Stimulated activated CD4-positive, alpha-beta T cell treated with anti-CD3 and anti-CD28 coated beads, Interleukin-4, amount 100 ng/mL, for 4 hours (primary cell): Measurements from ENCODE around the gene GABARAP.

Experiments
- DNase-seq, 2 experiments: peaks; one replicate each; pipeline ENCODE4 v3.0.0-alpha.2; 2020

The GABARAP gene

DNA sequence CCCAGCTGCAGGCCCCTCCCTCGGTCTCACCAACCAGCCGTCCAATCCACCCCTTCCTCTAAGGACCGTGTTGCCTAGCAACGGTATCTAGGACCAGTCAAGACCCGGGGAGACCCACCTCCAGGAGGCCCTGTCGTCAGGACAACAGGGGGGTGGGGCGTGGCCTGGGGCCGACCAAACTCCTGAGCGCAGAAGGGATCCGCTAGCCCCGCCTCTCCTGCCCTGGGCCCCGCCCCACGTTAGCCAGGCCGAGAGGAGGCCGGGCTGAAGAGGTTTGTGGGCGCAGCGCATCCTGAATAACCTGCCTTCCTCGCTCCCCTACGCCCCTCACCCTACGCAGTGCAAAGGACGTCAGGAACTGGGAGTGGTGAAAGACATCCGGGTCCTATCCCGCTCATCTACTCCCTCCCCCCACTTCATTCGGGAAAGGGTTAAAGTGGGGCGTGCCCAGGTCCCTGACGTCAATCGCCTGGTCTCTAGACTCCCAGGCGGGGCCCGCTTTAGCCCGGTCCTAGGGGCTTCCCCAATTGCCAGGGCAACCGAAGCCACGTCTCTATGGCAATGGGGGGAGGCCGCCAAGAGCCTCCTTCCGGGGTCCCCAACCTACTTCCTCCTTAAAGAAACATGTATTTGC is 37.3 kb downstream of the GABARAP start:
- DNase-seq: peak; percentile 86 to 90

GRCh38 chr17:7204336-7204735 is 37.9 kb downstream of the GABARAP start:
- DNase-seq: no peak

GRCh38 chr17:7203391-7203790 is 38.9 kb downstream of the GABARAP start:
- no peak for DNase-seq

GRCh38 chr17:7196651-7197401 is 45.4 kb downstream of the GABARAP start:
- DNase-seq: no peak

DNA sequence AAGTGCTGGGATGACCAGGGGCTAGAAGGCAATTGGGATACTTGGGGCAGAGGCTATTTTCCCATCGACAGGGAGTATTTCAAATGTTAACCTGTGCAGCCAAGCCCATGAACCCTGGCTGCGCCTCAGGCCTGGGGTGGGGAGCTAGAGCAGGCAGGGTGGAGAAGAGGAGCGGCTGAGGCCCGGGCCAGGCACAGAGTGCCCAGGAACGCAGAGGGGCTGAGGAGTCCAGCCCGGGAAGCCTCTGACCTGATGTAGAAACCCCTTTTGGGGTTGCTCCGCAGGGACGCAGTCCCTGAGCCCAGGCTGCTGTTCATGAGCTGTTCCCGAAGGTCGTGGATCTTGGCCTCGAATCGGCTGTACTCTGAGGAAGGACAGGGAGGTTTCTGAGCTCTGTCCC is 46.3 kb downstream of the GABARAP start:
- no peak for DNase-seq

- DNase-seq: no peak
These were observed 49.8 kb downstream of the GABARAP start for GRCh38 chr17:7192271-7192937.

- DNase-seq: no peak
These were observed 50.5 kb downstream of the GABARAP start for GRCh38 chr17:7191571-7192270.

DNA sequence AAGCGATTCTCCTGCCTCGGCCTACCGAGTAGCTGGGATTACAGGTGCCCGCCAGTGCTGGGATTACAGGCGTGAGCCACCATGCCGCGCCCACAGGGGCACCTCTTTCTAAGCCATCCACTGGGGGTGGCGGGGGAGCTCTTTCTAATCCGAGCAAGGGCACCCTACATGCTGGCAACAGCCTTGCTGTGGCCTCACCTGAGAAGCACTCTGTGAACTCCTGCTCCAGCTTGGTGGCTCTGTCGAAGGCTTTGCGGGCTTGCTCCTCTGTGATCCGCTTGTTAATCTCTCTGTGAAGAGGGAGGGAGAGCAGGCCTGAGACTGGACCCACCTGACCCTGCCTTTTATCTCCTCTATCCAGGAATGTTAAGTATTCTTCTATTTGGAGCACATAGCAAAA is 51.2 kb downstream of the GABARAP start:
- no peak for DNase-seq

DNA sequence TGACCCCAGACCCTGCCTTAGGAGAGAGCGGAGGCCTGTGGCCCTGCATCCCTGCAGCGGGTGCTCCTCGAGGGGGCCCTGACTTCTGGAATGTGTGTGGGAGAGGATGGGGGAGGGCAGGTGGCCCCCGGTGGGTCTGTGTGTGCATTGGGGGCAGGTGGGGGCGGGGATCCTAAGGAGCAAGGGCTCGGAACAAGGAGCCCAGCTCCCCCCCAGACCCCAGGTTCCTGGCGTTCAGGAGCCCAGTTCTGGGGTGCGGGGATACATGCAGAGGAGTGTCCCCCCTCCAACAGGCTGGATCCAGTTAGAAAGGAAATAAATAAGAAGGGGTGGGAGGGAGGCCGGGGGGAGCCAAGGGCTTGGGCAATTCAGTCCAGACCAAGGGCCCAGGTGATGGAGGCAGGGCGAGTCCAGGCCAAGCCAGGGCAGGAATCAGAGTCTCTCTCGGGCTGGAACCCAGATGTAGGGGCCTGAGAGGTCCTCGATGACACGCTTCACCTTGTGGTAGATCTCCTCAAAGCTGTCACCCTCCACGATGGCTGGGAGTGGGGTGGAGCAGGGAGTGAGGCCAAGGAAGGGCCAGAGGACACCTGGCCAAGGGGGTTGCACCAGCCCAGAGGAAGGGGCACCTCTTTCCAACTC is 51.9 kb downstream of the GABARAP start:
- no peak for DNase-seq
